GM12801 (cell line): ENCODE data around the gene DCLRE1C.

Experiments used
- TF ChIP-seq, protein P1 (sequence below): IDR thresholded peaks from one replicate; pipeline ENCODE4 v1.5.1; 2011; ENCODE audit warnings: control low read depth; ENCODE audit not compliant: insufficient read length; ENCODE audit errors: extremely low read depth

Gene DCLRE1C

GRCh38 chr10:14878266-14879123, 75.4 kb downstream of the DCLRE1C start, which contains the start of gene SUV39H2:
Gene SUV39H2, plus strand, starts transcription at chr10:14878866. Its CDS starts 23 bp downstream, at chr10:14878889.
- TF ChIP-seq, protein P1, sequence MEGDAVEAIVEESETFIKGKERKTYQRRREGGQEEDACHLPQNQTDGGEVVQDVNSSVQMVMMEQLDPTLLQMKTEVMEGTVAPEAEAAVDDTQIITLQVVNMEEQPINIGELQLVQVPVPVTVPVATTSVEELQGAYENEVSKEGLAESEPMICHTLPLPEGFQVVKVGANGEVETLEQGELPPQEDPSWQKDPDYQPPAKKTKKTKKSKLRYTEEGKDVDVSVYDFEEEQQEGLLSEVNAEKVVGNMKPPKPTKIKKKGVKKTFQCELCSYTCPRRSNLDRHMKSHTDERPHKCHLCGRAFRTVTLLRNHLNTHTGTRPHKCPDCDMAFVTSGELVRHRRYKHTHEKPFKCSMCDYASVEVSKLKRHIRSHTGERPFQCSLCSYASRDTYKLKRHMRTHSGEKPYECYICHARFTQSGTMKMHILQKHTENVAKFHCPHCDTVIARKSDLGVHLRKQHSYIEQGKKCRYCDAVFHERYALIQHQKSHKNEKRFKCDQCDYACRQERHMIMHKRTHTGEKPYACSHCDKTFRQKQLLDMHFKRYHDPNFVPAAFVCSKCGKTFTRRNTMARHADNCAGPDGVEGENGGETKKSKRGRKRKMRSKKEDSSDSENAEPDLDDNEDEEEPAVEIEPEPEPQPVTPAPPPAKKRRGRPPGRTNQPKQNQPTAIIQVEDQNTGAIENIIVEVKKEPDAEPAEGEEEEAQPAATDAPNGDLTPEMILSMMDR, result no peak

- TF ChIP-seq, protein P1, result no peak
Observed at GRCh38 chr10:14876764-14877163, 77.1 kb downstream of the DCLRE1C start.

- TF ChIP-seq, protein P1, result no peak
Observed at GRCh38 chr10:14875941-14876340, 78.0 kb downstream of the DCLRE1C start.

- TF ChIP-seq, protein P1, result no peak
Observed at GRCh38 chr10:14873090-14873760, 80.7 kb downstream of the DCLRE1C start.

DNA sequence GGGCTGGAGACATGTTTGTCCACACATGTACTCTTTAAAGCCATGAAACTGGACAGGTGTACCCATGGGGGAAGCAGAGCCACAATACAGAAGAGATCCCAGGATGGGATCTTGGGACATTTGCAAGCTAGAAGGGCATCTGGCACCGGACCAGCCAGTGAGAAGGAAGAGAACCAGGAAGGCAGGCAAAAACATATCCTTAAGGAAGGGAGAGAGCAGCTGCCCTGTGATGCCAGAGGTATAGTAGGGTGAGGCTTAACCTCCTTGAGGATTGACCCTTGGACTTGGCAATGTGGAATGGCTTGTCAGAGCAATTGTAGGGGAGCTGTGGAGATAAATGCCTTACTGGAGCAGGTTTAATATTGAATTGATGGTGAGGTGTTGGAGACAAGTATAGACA, 93.1 kb downstream of the DCLRE1C start:
- TF ChIP-seq, protein P1, result no peak

GRCh38 chr10:14859775-14860174, 94.1 kb downstream of the DCLRE1C start:
- TF ChIP-seq, protein P1, result no peak

DNA sequence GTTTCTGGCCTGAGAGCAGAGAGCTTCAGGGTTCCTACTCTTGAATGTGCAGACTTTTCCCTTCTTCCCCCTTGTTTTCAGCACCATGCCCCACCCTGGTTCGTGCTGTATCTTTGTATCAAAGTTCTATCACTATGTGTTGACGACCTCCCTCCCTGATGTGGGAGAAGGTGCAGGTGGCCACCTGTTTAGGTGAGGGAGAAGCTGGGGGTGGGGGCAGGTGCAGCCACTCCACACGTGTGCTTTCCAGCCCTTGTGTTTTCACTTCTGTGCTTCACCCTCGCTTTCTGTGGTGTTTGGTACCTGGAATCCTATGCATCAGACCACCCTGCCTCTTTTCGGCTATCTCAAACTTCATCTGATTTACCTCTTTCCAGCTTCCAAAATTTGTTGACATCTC, 94.9 kb downstream of the DCLRE1C start:
- TF ChIP-seq, protein P1, result no peak
